RCC 7860 (cell line): ENCODE data around the gene METTL26.
A peak's percentile ranks its signal among the peaks of the same experiment; 100 is the strongest.

ENCODE experiments used
- DNase-seq: peaks from one replicate; pipeline ENCODE4 v3.0.0-alpha.2; 2015; ENCODE audit warnings: low spot score
- FAIRE-seq: peaks from 2 replicates; lab custom pipeline; 2012; peaks lifted over from hg19 to GRCh38; lab: Jason Lieb, UNC

Gene METTL26

GRCh38 chr16:641326-642188 is 5.5 kb upstream of the METTL26 start, which contains the start of gene MCRIP2:
Gene MCRIP2, plus strand, starts transcription at chr16:641828. Its CDS starts 164 bp downstream, at chr16:641992.
- FAIRE-seq (no peak), DNase-seq (peak; percentile 62)

GRCh38 chr16:640614-641013 is 4.5 kb upstream of the METTL26 start:
- FAIRE-seq (no peak), DNase-seq (no peak)

- no peak for FAIRE-seq
- DNase-seq: no peak
Observed at GRCh38 chr16:638836-639235, 2.7 kb upstream of the METTL26 start.

GRCh38 chr16:638034-638543 is 2.0 kb upstream of the METTL26 start:
- DNase-seq: no peak
- FAIRE-seq: no peak

GRCh38 chr16:637081-638018 is 1.2 kb upstream of the METTL26 start:
- no peak for FAIRE-seq
- DNase-seq: no peak

GRCh38 chr16:635573-636205 is 416 bp downstream of the METTL26 start:
- FAIRE-seq (no peak), DNase-seq (no peak)

- DNase-seq (no peak), FAIRE-seq (no peak)
Observed at GRCh38 chr16:634996-635395, 1.1 kb downstream of the METTL26 start.

GRCh38 chr16:634051-634670 is 1.9 kb downstream of the METTL26 start:
- no peak for FAIRE-seq
- no peak for DNase-seq

- FAIRE-seq (no peak), DNase-seq (no peak)
Observed at GRCh38 chr16:633336-634050, 2.6 kb downstream of the METTL26 start.

- FAIRE-seq (no peak), DNase-seq (no peak)
Observed at GRCh38 chr16:632486-633335, 3.4 kb downstream of the METTL26 start.

- DNase-seq (no peak), FAIRE-seq (no peak)
Observed at GRCh38 chr16:631808-632358, 4.2 kb downstream of the METTL26 start.

GRCh38 chr16:630815-631405 is 5.2 kb downstream of the METTL26 start, which contains the start of gene WFIKKN1:
Gene WFIKKN1, plus strand, starts transcription at chr16:630985. Its CDS starts 269 bp downstream, at chr16:631254.
- no peak for DNase-seq
- FAIRE-seq: no peak

- FAIRE-seq (no peak), DNase-seq (no peak)
Observed at GRCh38 chr16:630249-630814, 5.8 kb downstream of the METTL26 start.

GRCh38 chr16:629833-630248 is 6.3 kb downstream of the METTL26 start:
- FAIRE-seq: no peak
- no peak for DNase-seq

- no peak for DNase-seq
- FAIRE-seq: no peak
Observed at GRCh38 chr16:629185-629832, 6.8 kb downstream of the METTL26 start.

- no peak for FAIRE-seq
Observed at GRCh38 chr16:628321-629061, 7.6 kb downstream of the METTL26 start.

More at GRCh38 chr16:628321-629061, 7.6 kb downstream of the METTL26 start:
- DNase-seq: no peak
